ENCODE results near the gene AFM.
A peak's percentile ranks its signal among the peaks of the same experiment; 100 is the strongest.

Gene AFM

GRCh38 chr4:73445383-73446335, 35.9 kb upstream of the AFM start:
- ATAC-seq (ENCODE audit: insufficient read depth, low read depth) (no peak), DNase-seq (no peak)
- Histone ChIP-seq H3K79me2 (ENCODE audit: insufficient read depth, low read length) (no peaks in the 10 kb centered on the region), H3K4me2 (ENCODE audit: insufficient read depth, low read length) (no peak overlapping the region), H3K4me1 (ENCODE audit: insufficient read depth, low read length) (no peaks in the 10 kb centered on the region), H3K27me3 (ENCODE audit: insufficient read depth, low read length, poor library complexity) (no peaks in the 10 kb centered on the region), H3K9me3 (ENCODE audit: insufficient read depth, low read length, severe bottlenecking) (no peaks in the 10 kb centered on the region), H4K20me1 (ENCODE audit: insufficient read depth, low read length) (no peaks in the 10 kb centered on the region), H3K36me3 (ENCODE audit: insufficient read depth, low read length) (no peaks in the 10 kb centered on the region), H3K9ac (ENCODE audit: low read depth, low read length) (no peak overlapping the region), H3K27ac (ENCODE audit: low read length) (no peak overlapping the region), H2AFZ (ENCODE audit: low read depth, low read length) (no peak overlapping the region), H3K4me3 (ENCODE audit: low read depth in 1 of 2, low read length in 2 of 2) (no peak overlapping the region)
- TF ChIP-seq EZH2 (IDR thresholded peaks at IDR 0.05; ENCODE audit: borderline replicate concordance, low read depth, low read length, severe bottlenecking) (no peak), CTCF (IDR thresholded peaks at IDR 0.05; ENCODE audit: borderline replicate concordance, extremely low read depth, low read length, poor library complexity, severe bottlenecking) (no peak)

- peak; percentile 87 for TF ChIP-seq CTCF (IDR thresholded peaks at IDR 0.05; ENCODE audit: borderline replicate concordance, extremely low read depth, low read length, poor library complexity, severe bottlenecking)
- no peak for TF ChIP-seq EZH2 (IDR thresholded peaks at IDR 0.05; ENCODE audit: borderline replicate concordance, low read depth, low read length, severe bottlenecking)
- H3K4me3 ChIP-seq (ENCODE audit: low read depth in 1 of 2, low read length in 2 of 2), result no peak overlapping the region
- no peaks in the 10 kb centered on the region for H3K4me1 ChIP-seq (ENCODE audit: insufficient read depth, low read length)
- no peaks in the 10 kb centered on the region for H3K79me2 ChIP-seq (ENCODE audit: insufficient read depth, low read length)
- ATAC-seq (ENCODE audit: insufficient read depth, low read depth) (peak; percentile 89), DNase-seq (peak; percentile 18)
- no peak overlapping the region for H3K9ac ChIP-seq (ENCODE audit: low read depth, low read length)
- no peak overlapping the region for H3K27ac ChIP-seq (ENCODE audit: low read length)
- no peaks in the 10 kb centered on the region for H4K20me1 ChIP-seq (ENCODE audit: insufficient read depth, low read length)
- no peaks in the 10 kb centered on the region for H3K36me3 ChIP-seq (ENCODE audit: insufficient read depth, low read length)
- H3K9me3 ChIP-seq (ENCODE audit: insufficient read depth, low read length, severe bottlenecking), result no peaks in the 10 kb centered on the region
- no peak overlapping the region for H2AFZ ChIP-seq (ENCODE audit: low read depth, low read length)
- no peak overlapping the region for H3K4me2 ChIP-seq (ENCODE audit: insufficient read depth, low read length)
- H3K27me3 ChIP-seq (ENCODE audit: insufficient read depth, low read length, poor library complexity), result no peaks in the 10 kb centered on the region
These were observed 35.1 kb upstream of the AFM start for GRCh38 chr4:73446336-73446938.

GRCh38 chr4:73447671-73448070, 33.9 kb upstream of the AFM start:
- H3K27me3 ChIP-seq (ENCODE audit: insufficient read depth, low read length, poor library complexity), result no peaks in the 10 kb centered on the region
- ATAC-seq (ENCODE audit: insufficient read depth, low read depth), result no peak
- H3K9ac ChIP-seq (ENCODE audit: low read depth, low read length), result no peak overlapping the region
- TF ChIP-seq EZH2 (IDR thresholded peaks at IDR 0.05; ENCODE audit: borderline replicate concordance, low read depth, low read length, severe bottlenecking) (no peak), CTCF (IDR thresholded peaks at IDR 0.05; ENCODE audit: borderline replicate concordance, extremely low read depth, low read length, poor library complexity, severe bottlenecking) (no peak)
- no peak for DNase-seq
- no peaks in the 10 kb centered on the region for H4K20me1 ChIP-seq (ENCODE audit: insufficient read depth, low read length)
- H2AFZ ChIP-seq (ENCODE audit: low read depth, low read length), result no peak overlapping the region
- H3K36me3 ChIP-seq (ENCODE audit: insufficient read depth, low read length), result no peaks in the 10 kb centered on the region
- H3K79me2 ChIP-seq (ENCODE audit: insufficient read depth, low read length), result no peaks in the 10 kb centered on the region
- H3K4me2 ChIP-seq (ENCODE audit: insufficient read depth, low read length), result no peak overlapping the region
- H3K4me3 ChIP-seq (ENCODE audit: low read depth in 1 of 2, low read length in 2 of 2), result no peak overlapping the region
- no peak overlapping the region for H3K27ac ChIP-seq (ENCODE audit: low read length)
- no peaks in the 10 kb centered on the region for H3K9me3 ChIP-seq (ENCODE audit: insufficient read depth, low read length, severe bottlenecking)
- H3K4me1 ChIP-seq (ENCODE audit: insufficient read depth, low read length), result no peaks in the 10 kb centered on the region

Measured in DND-41 (cell line).